GM12892 (cell line): ENCODE results near the gene DOCK9.

Source experiments
- POLR2A ChIP-seq: IDR thresholded peaks from 2 replicates; pipeline ENCODE4 v1.6.1; 2011; ENCODE audit warnings: low read depth, low read length, control low read depth
- TAF1 ChIP-seq: IDR thresholded peaks from 2 replicates; pipeline ENCODE4 v1.6.1; 2011; ENCODE audit warnings: low read depth, mild to moderate bottlenecking, control low read depth, low read length, borderline replicate concordance

- TF ChIP-seq POLR2A (no peak), TAF1 (no peak)
These were observed 26.6 kb downstream of the DOCK9 start for GRCh38 chr13:98951266-98951665.
